ENCODE results near the gene ARAP1.

The ARAP1 gene

GRCh38 chr11:72779495-72780128 is 27.4 kb upstream of the ARAP1 start:
- FAIRE-seq = no peak

GRCh38 chr11:72778535-72779494 is 26.6 kb upstream of the ARAP1 start:
- no peak for FAIRE-seq

DNA sequence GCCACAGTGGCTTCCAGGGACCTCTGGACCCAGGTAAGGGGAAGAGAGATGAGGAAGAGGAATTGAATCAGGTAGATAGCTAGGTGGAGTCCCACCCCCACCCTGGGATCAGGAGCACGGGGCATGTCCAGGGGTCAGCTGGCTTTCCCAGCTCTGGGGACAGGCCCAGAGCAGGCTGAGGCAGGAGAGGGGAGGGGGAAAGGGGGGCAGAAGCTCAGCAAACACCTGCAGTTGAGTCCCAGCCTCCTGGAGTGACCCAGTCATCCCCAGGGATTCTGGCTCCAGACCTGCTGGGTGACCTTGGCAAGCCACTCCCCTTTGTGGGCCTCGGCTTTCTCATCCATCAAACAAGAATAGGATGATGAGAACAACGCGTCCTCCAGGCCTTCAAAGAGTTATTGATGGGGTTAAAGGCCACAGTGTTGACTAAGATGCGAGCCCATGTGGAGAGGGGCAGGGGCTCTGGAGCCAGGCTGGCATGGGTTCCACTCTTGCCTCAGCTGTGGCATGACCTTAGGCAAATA is 25.6 kb upstream of the ARAP1 start:
- FAIRE-seq = no peak

GRCh38 chr11:72776844-72777754 is 24.9 kb upstream of the ARAP1 start:
- no peak for FAIRE-seq

GRCh38 chr11:72776117-72776843 is 24.1 kb upstream of the ARAP1 start:
- FAIRE-seq = no peak

DNA sequence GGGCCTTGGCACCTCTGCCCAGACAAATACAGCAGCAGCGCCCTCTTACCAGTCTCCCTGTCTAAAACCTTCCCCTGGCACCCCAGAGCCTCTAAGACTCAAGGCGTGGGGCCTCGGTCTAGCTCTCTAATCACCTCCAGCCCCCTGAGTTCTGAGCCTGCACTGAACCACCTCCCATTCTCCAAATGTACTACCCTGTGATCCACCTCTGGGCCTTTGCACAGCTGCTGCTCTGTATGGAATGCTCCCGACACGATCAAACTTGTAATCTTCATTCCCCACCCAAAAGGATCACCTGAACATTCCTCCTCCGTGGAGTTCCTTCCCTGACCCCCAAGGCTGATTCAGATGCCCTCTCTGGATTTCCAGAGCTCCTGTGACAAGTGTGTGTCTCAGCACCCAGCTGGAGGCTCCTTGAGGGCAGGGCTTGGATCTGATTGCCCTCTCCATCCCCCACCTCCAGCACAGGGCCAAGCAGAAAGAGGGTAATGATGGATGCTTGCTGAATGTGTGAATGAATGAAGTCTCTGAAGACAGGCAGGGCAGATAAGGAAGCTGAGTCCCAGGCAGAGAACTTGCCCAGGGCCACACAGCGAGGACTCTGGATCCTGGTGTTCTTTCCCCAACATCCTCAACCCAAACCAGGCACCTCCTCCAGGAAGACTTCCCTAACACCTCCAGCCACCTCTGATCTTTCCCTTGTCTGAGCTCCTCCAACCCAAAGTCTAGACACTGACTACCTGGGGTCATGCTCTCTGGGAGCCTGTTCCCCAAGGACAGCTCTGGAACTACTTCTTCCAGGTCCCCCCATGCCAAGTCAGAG is 23.3 kb upstream of the ARAP1 start:
- no peak for FAIRE-seq

DNA sequence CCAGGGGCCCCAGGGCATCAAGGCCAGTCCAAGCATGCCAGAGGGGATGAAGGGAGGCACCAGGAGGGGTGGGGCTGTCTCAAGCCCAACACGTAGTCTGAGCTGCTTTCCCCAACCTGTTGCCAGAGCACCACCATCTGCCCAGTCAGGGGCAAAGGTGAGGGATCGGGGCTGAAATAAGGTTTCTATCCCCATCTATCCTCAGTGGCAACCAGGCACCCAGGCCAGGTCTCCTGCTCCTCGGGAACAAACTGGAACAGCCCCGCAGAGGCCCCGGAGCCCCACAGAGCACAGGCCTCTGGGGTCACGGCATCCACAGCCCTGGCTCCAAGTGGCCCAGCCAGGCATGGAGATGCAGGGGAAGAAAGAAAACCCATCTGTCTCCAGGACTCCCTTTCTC is 22.3 kb upstream of the ARAP1 start:
- FAIRE-seq = no peak

DNA sequence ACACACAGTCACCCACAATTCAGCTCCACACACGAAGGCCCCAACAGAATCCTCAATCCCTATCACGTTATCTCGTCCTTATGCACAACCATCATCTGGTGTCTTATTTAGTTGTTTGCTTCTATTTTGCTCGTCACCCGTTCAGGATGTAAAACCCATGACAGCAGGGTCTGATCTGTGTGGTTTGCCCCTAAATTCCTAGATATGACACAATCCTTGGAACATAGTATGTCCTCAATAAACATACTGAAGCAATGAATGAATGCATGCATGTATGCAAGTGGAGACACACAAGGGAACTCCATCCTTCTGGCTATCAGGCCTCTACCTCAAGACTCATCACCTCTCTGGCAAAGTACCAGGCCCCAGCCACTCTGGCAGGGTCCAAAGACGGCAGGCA is 21.5 kb upstream of the ARAP1 start:
- no peak for FAIRE-seq

GRCh38 chr11:72773291-72773690 is 21.1 kb upstream of the ARAP1 start:
- FAIRE-seq = no peak

DNA sequence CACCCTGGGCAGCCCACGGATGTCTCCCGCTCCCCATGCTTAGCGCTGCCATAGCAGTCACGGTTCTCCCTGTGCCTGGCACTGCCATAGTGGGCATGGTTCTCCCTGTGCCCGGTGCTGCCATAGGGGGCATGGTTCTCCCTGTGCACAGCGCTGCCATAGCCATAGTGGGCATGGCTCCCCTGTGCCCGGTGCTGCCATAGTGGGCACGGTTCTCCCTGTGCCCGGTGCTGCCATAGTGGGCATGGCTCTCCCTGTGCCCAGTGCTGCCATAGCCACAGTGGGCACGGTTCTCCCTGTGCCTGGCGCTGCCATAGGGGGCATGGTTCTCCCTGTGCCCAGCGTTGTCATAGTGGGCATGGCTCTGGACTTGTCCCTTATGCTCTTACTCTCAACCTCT is 19.9 kb upstream of the ARAP1 start:
- FAIRE-seq = no peak

DNA sequence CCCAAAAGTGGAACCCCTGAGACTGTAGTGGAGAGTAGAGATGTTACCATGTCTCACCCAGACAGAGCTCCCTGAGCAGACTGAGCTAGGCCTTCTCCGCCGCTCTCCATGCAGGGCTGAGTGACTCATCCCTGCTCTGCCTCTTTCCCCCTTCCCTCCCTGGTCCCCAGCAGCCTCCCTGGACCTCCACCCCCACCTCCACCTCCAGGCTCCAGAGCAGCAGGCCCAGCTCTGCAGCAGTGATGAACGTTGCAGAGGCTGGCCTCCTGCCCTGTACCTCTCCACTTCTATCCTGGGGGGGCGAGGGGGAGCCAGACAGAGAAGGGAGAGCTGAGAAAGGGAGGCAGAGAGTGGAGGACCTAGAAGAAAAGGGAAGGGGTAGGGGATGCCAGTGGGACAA is 19.3 kb upstream of the ARAP1 start:
- no peak for FAIRE-seq

GRCh38 chr11:72770799-72771198 is 18.6 kb upstream of the ARAP1 start:
- FAIRE-seq = no peak

- no peak for FAIRE-seq
These were observed 17.5 kb upstream of the ARAP1 start for GRCh38 chr11:72769680-72770079.

DNA sequence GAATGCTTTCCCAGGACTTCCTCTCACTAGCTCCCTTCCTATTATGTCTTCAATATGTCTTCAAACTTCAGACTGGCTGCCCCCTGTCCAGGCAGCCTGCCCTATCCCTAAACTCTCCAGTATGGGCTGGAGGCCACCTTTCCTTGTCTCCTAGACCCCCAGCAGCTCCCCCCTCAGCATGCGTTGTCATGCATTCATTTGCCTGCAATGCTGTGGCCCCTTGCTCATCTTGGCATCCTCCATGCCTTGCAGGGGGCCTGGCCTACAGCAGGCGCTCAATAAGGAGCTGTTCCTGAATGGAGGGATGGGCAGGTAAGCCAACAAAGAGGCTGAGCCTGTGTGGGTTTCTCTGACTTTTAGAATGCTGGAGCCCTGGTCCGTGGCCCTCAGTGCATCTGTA is 16.4 kb upstream of the ARAP1 start:
- FAIRE-seq = no peak

DNA sequence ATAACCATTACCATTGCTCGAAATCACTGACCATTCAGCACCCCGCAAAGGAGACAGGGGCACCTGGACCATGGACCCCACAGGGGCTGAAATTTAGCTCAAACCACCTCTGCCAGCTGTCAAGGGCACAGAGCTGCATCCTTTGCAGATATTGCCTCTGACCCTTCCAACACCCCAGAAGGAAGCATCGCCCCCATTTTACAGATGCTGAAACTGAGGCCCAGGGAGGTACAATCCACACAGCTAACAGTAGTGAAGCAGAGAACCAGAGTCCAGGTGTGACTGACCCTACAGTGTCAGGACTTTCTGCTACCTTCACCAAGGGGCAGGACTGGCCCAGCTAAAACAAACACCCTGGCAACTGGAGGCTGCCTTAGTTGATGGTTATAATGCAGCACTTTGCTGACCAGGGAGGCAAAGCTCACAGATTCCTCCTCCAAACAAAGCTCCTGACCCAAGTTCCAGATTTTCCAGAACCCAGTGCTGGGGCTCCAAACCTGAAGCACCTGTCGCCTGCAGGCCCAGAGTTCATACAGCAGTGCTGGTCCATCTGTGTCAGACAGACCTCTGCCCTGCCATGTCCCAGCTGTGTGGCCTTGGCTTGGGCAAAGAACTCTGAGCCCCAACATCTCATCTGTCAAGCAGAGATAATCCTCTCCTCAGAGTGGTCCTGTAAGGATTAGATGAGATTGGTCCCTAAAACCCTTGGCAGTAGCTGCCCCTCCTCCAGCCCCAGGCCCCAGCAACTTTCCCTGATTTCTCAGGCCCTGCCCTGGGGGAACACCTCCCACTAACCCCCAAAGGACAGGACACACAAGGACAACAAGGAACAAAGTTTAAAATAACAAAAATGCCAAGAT is 15.2 kb upstream of the ARAP1 start:
- no peak for FAIRE-seq

DNA sequence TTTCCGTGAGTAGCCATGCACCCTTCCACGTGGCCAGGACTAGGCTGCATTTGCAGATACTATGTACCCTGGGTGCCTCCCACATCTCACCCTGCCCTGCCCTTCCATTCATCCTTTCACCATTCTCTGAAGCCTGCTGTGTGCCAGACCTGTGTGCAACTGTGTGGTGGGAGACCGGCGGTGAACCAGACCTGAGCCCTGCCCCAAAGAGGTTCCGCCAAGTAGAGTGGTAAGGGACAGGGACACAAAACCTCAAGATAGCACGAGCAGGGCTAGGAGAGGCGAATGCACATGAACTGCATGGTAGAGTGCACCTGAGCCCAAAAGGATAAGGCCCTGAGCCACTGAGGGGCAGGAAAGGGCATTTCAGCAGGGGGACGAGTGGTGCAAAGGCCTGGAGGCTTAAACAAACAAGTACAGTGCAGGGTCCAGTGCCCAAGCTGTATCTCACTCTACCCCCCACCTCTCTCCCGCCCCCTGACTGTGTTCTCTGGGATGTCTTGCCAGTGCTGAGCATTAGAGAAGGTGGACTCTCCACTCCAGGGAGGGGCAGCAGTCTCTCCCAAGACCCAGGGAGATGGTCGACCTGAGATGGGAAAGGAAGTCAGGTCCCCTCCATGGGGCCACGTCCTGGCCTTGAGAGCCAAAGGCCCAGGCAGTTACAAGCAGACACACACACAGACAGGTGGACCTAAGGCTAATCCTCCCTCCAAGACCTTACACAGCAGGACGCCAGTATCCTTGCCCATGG is 14.1 kb upstream of the ARAP1 start:
- no peak for FAIRE-seq

DNA sequence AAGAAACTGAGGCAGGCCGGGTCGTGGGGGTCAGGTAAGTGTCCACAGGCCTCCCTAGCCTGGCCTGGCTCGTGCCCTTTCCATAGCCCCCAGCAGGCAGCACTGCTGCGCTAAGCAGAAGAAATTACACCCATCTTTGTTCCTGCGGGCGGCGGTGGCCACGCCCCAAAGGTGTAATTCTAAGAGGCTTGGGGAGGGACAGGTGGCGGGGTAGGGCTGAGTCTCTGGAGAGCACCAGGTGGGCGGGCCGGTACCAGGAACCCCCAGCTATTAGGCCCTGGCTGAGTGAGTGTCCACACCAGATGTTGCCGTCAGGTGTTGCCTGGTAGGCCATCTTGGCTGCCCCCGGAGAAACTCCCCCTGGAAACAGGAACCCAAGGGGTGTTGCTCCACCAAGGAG is 12.3 kb upstream of the ARAP1 start:
- FAIRE-seq = no peak

DNA sequence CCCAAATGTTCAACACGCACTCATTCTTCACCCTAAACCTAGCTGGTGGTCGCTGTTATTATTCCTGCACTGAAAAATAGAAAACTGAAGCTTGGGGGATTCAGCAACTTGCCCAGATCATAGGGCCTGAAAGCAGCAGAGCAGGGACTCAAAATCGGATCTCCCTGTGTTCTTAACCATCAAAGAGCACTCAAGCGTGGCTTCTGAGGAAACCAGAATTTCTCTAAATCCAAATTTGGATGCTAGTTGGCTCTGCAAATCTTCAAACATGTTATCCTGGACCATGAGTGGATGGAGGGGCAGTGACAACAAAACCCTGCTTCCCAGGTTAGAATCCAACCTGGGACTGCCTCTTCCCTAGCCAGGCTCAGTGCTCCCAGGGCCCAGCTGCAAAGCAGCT is 11.6 kb upstream of the ARAP1 start:
- no peak for FAIRE-seq

DNA sequence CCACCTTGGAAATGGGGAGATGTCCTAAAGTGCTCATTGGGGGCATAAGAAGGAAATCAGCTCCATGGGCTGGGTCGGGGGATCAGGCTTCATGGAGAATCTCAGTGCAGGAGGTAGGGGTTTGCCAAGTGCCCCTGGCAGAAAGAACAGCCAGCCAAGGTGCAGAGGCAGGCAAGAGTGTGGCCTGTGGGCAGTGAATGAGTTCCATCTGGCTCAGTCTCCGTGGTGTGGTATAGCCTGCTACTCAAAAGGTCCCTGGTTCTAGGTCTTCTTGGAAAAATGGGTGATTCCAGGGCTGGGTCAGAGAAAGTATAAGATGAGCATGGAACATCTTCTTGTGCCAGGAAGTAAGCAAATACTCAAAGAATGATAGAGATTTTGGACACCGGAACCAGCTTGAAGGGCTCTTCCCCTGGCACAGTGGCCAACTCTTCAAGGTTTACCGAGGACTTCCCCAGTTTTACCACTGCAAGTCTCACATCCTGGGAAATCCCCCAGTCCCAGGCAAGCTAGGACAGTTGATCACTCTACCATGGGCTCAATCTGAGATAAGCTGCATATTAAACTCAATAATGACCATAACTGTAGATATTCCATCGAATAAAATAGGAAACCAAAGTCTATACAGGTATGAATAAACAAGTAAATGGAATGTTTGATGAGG is 10.6 kb upstream of the ARAP1 start:
- no peak for FAIRE-seq

All from A204.1 (cell line).